T-helper 2 cell treated with Interferon-gamma antibody and Interleukin-4, amounts not matched to agents 5 μg/mL and 100 μg/mL, for 36 hours (primary cell): ENCODE data around the gene NBEA.

Experiments used
- DNase-seq: peaks from one replicate; pipeline ENCODE4 v3.0.0; 2021; ENCODE audit warnings: low spot score
- H3K27ac Mint-ChIP-seq: one replicate; pipeline ENCODE4 v1.8.0; 2021; ENCODE audit warnings: mild to moderate bottlenecking, mixed read lengths
- H3K27me3 Mint-ChIP-seq: one replicate; pipeline ENCODE4 v1.8.0; 2021; ENCODE audit warnings: low read depth, mixed read lengths
- H3K36me3 Mint-ChIP-seq: one replicate; pipeline ENCODE4 v1.8.0; 2021; ENCODE audit warnings: low read depth, mixed read lengths
- H3K4me1 Mint-ChIP-seq: one replicate; pipeline ENCODE4 v1.8.0; 2021; ENCODE audit warnings: low read depth, mixed read lengths
- H3K4me3 Mint-ChIP-seq: one replicate; pipeline ENCODE4 v1.8.0; 2022; ENCODE audit warnings: mild to moderate bottlenecking, moderate library complexity, mixed read lengths
- H3K9me3 Mint-ChIP-seq: one replicate; pipeline ENCODE4 v1.8.0; 2021; ENCODE audit warnings: mixed read lengths

Gene NBEA

DNA sequence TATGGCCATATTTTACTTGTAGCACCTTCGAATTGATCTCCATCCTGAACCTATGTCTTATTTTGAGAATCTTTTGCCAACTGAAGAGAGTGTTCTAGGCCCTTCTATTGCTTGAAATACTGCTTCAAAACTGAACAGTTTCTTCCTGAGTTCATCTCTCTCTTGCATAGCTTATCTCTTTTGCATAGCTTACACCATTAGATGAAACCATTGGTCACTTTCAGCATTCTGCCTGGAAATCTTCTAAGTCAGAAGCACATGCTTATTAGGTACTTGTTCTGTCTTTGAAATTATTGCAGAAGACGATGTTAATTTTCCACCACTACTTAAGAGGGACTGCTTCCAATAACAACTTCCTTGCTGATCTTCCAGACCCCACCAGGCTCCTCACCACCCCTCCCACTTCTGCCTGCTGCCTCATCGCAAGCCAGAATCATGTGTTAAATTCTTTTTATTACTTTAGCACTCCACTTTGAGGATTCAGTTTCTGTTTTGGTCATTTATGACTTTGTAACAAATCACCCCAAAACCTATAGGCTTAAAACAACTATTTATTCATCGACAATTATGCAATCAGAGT lies 656.8 kb downstream of the NBEA start:
- no peaks in the 10 kb centered on the region for H3K4me1 Mint-ChIP-seq
- H3K27me3 Mint-ChIP-seq = no peaks in the 10 kb centered on the region
- no peak overlapping the region for H3K4me3 Mint-ChIP-seq
- DNase-seq = no peak
- H3K9me3 Mint-ChIP-seq = no peaks in the 10 kb centered on the region
- no peaks in the 10 kb centered on the region for H3K36me3 Mint-ChIP-seq
- H3K27ac Mint-ChIP-seq = no peak overlapping the region

DNA sequence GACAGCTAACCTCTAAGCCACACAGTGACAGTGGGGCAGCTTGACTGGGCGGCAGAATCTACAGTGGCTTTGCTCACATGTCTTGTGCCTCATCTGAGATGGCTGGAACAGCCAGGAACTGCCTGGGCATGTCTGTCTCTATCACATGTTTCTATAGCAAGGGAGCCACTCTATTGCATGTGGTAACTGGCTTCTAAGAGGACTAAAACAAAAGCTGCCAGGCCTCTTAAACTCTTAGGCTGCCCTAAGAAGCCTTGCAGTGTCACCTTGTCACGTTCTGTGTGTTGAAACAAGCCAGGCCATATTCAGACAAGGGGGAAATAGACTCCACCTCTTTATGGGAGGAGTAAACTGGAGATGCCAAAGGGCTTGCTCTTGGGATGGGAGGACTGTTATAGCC lies 657.3 kb downstream of the NBEA start:
- H3K27ac Mint-ChIP-seq = no peak overlapping the region
- H3K9me3 Mint-ChIP-seq = no peaks in the 10 kb centered on the region
- H3K36me3 Mint-ChIP-seq = no peaks in the 10 kb centered on the region
- no peaks in the 10 kb centered on the region for H3K27me3 Mint-ChIP-seq
- no peak overlapping the region for H3K4me3 Mint-ChIP-seq
- no peak for DNase-seq
- no peaks in the 10 kb centered on the region for H3K4me1 Mint-ChIP-seq

DNA sequence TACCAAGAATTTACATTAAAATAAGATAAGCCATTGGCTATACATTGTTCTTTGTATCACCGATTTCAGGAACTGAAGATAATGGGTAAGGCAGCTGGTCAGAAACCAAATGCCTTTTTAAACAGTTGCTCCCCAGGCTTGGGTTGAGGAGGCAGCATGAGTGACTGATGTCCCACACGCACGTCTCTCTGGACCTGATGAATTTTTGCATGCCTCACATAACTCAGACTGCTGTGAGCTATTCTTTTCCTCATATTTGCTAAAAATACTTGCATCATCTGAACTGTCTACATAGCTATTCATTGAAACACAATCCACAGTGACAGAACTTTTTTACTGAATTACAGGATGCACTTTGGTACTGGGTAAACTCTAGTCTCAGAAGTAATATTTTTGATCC lies 658.1 kb downstream of the NBEA start:
- Mint-ChIP-seq H3K9me3 (no peaks in the 10 kb centered on the region), H3K4me3 (no peak overlapping the region), H3K36me3 (no peaks in the 10 kb centered on the region), H3K27me3 (no peaks in the 10 kb centered on the region), H3K27ac (no peak overlapping the region), H3K4me1 (no peaks in the 10 kb centered on the region)
- no peak for DNase-seq

DNA sequence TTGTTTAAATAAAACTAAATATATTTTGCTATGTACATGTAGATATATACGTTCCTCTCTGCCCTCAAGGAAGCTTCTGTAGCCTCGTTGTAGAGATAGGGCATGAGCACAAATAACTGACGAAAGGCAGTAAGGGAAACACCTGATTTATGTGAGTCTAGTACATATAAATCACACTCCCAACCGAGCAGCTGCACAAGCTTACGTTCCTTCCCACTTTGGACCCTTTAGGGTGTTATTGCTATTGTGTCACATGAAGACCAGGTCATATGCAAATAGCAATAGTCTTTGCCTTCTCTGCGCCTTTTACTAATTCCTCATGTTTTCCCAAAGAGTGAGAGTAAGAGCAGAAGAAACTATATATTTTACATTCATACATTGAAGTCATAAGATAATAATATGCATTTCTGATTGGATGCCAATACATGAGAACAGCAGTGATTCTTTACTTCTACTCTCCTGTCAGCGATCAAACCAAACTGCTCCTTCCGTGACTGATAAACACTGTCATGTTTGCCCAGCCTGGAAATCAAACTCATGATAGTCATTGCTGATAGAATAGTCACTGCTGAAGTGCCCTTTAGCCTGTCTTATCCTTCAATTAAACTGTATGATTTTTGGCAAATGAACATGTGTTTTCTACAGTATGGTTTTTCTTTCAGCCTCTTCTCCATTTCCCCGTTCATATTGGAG lies 661.7 kb downstream of the NBEA start:
- no peak for DNase-seq
- H3K4me3 Mint-ChIP-seq = no peak overlapping the region
- H3K27ac Mint-ChIP-seq = no peak overlapping the region
- H3K9me3 Mint-ChIP-seq = no peaks in the 10 kb centered on the region
- no peaks in the 10 kb centered on the region for H3K4me1 Mint-ChIP-seq
- H3K27me3 Mint-ChIP-seq = no peaks in the 10 kb centered on the region
- H3K36me3 Mint-ChIP-seq = no peaks in the 10 kb centered on the region

DNA sequence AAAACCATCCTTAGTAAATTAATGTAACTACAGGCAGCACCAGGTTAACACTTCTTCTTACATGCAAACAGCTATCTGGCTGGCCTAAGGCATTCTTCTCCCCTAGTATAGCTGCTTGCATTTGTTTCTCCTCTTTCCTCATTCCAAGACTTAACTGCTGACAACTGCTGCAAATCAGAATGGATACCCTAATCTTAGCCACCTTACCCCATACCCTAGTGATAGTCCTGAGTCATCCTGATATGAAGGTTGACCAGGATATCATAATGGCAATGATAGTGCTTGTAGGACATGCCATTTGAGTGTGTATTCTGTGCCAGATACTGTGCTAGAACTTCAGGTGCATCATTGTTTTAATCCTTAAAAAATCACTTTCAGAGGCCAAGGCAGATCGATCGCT lies 672.6 kb downstream of the NBEA start:
- H3K27me3 Mint-ChIP-seq = no peaks in the 10 kb centered on the region
- H3K4me1 Mint-ChIP-seq = no peaks in the 10 kb centered on the region
- H3K27ac Mint-ChIP-seq = no peak overlapping the region
- DNase-seq = no peak
- no peaks in the 10 kb centered on the region for H3K36me3 Mint-ChIP-seq
- no peak overlapping the region for H3K4me3 Mint-ChIP-seq
- no peaks in the 10 kb centered on the region for H3K9me3 Mint-ChIP-seq

DNA sequence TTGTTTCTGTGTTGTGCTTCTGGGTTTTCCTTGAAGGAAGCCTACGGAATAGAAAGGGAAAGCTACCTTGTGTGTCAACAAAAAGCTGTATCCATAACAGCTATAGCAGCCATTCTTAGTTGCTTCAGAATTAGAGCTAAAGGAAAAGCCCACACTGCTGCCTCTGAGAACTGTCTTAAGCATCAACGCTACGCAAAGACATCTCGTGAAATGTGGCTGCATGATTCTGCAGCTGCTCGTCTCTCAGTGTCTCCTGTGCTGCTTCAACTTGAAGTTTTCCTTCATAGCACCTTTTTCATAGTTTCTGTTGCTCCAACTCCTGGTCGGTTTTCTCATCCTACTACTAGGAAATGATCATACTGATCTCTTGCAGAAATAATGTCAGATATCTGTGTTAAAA lies 675.4 kb downstream of the NBEA start:
- DNase-seq = no peak
- no peaks in the 10 kb centered on the region for H3K4me1 Mint-ChIP-seq
- H3K9me3 Mint-ChIP-seq = no peaks in the 10 kb centered on the region
- H3K36me3 Mint-ChIP-seq = no peaks in the 10 kb centered on the region
- no peak overlapping the region for H3K4me3 Mint-ChIP-seq
- no peak overlapping the region for H3K27ac Mint-ChIP-seq
- H3K27me3 Mint-ChIP-seq = no peaks in the 10 kb centered on the region

DNA sequence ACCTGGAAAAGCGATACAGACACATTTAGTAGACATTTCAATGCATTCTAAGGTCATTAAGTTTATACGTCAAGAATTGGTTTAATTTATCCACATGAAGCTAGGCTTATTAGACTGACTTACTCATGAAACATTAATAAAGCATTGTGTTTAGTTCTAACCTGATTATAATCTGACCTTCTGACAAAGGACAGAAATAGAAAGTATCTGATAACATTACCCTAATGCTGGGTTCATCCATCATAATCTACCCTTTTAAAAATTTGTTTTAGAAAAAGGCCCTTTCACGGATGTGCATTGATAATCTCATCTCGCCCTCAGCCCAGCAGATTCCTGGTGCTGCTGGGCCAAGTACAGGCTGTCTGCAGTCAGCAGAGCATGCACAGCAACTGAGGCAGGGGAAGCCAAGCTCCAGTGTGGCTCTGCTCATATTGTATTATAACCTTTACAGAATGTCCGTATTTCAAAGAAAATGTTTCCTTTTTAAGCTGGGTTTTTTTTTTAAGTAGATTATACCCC lies 676.6 kb downstream of the NBEA start:
- Mint-ChIP-seq H3K36me3 (no peaks in the 10 kb centered on the region), H3K9me3 (no peaks in the 10 kb centered on the region), H3K4me3 (no peak overlapping the region), H3K4me1 (no peaks in the 10 kb centered on the region), H3K27me3 (no peaks in the 10 kb centered on the region), H3K27ac (no peak overlapping the region)
- no peak for DNase-seq

DNA sequence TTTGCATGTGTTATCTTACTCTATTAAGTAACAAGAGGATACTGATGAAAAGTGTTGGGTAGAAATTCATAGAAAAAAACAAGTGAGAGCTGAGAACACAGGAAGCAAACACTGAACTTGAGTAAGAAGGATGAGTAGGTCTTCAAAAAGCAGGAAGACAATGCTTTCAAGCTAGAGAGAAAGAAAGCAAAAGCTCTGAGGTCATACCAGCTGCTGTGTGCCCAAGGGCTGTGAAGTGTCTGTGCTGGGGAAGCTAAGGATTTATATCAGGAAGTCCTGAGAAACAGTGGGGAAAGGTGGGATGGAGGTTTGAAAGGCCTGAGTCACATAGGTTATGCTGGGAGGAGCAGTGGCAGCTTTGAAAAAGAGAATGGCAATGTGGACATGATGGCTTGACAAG lies 679.9 kb downstream of the NBEA start:
- Mint-ChIP-seq H3K27ac (no peak overlapping the region), H3K9me3 (no peaks in the 10 kb centered on the region), H3K27me3 (no peaks in the 10 kb centered on the region), H3K4me1 (no peaks in the 10 kb centered on the region), H3K36me3 (no peaks in the 10 kb centered on the region), H3K4me3 (no peak overlapping the region)
- DNase-seq = no peak

DNA sequence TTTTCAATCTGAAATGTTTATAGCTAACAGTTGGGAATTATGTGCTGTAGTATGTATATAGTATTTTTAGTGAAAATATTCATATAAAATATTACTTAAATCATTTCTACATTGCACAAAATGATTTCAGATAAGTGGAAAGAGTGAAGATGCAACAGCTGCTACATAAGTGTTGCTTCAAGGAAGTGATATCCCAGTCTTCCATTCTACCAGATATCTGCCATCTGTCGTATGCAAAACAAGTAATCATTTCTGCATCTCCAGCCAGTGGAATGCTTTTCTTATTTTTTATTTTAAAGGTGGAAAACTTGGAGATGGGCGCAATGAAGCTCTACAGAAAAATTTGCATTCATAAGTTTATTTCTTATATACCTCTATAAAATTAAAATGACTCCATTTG lies 687.0 kb downstream of the NBEA start:
- no peaks in the 10 kb centered on the region for H3K27me3 Mint-ChIP-seq
- no peaks in the 10 kb centered on the region for H3K4me1 Mint-ChIP-seq
- no peak for DNase-seq
- H3K36me3 Mint-ChIP-seq = no peaks in the 10 kb centered on the region
- H3K4me3 Mint-ChIP-seq = no peak overlapping the region
- H3K27ac Mint-ChIP-seq = no peak overlapping the region
- no peaks in the 10 kb centered on the region for H3K9me3 Mint-ChIP-seq

DNA sequence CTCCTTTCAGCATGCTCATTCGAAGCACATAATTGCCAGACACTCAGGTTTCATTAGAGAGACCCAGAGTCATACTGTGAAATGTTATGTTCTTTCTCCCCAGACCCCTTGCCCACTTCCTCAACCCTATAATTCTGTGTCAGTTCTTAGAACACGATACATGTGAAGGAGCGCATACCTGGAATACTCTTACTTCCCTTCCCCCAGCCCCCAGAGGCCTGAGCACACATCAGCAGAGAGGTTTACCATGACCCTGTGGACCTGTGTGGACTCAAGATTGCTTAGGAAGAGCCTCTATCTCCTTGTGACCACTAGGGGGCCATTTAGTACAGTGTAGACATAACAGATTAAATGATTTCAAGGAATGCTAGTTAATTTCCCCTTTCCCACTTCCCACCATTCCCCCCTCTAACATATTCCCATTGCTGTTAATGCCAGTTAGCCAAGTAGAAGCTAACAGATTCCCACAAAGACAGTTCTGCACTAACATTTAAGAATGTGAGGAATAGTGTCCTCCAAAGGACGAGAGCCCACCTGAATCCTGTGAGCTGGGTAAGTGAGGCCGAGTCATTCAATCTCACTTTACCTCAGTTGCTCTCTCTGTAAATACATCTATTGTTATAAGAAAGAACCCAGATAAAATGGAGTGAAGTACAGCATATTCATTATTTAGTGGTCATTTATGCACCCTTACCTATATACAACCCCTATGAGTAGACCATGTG lies 688.6 kb downstream of the NBEA start:
- H3K27ac Mint-ChIP-seq = no peak overlapping the region
- no peaks in the 10 kb centered on the region for H3K36me3 Mint-ChIP-seq
- H3K4me3 Mint-ChIP-seq = no peak overlapping the region
- H3K9me3 Mint-ChIP-seq = no peaks in the 10 kb centered on the region
- H3K27me3 Mint-ChIP-seq = no peaks in the 10 kb centered on the region
- no peak for DNase-seq
- H3K4me1 Mint-ChIP-seq = no peaks in the 10 kb centered on the region

DNA sequence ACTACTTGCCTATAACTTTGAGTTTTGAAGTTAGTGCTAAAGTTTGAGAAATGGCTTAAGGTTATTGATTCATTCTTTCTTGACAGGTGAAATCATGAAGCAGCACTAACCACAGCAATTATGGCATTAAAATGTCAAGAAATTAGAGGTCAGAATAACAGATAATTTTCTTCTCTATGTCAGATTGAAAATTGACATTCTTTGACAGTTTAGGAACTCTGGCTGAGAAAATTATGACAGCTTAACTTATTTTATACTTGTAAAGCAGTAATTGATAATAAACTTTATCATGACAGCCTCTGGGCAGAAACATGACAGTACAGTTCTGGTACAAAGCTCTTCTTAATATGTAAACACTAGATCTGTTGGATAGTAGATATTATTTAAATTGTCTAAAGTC lies 689.6 kb downstream of the NBEA start:
- Mint-ChIP-seq H3K4me1 (no peaks in the 10 kb centered on the region), H3K27ac (no peak overlapping the region), H3K9me3 (no peaks in the 10 kb centered on the region), H3K27me3 (no peaks in the 10 kb centered on the region), H3K4me3 (no peak overlapping the region), H3K36me3 (no peaks in the 10 kb centered on the region)
- no peak for DNase-seq

DNA sequence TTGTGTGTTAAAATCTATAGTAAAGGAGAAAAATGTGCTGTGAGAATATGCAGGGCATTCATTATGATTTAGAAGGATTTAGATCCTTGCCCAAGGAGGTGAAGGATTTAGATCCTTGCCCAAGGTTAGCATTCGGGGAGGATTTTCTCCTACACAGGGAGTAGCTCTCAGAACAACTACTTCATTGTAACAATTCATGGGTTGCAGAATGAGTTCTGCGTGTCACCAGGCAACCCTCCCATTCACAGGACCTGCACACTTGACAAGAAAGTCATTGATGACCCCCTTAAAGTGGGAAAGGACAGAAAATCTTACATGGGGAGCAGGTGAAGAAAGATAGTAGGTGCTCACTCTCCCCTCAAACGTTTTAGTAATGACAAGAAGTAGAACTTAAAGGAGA lies 701.6 kb downstream of the NBEA start:
- no peak for DNase-seq
- Mint-ChIP-seq H3K36me3 (no peaks in the 10 kb centered on the region), H3K9me3 (no peaks in the 10 kb centered on the region), H3K27me3 (no peaks in the 10 kb centered on the region), H3K4me1 (no peaks in the 10 kb centered on the region), H3K4me3 (no peak overlapping the region), H3K27ac (no peak overlapping the region)

DNA sequence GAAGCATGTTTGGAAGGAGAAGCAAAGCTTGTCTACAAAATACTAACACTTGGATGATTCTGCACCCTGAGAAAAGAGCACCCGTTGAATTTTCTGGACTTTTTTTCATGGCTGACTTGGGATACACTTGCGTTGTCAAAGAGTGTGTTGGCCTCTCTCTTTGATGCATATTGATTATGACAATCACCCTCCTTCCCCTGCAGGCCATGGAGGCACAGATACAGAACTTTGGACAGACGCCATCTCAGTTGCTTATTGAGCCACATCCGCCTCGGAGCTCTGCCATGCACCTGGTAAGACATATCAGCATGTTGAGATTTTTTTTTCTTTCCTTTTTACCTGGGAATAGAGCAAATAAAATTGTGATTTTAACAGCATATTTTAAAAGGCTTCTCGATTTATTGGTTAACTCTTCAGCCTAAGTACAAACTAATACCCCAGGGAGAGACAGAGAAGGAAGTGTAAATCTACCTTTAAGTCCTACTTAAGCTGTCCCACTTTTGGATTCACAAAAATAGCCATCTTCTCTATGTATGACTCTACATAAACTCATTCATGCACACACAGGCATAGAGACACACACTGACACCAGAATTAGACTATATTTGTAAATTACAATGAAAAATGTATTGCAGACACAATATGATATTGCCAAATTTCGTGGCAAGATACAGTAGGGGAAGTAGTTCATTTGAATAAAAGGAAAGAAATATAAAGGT lies 704.1 kb downstream of the NBEA start:
- Mint-ChIP-seq H3K27ac (no peak overlapping the region), H3K27me3 (no peaks in the 10 kb centered on the region), H3K36me3 (no peaks in the 10 kb centered on the region), H3K4me3 (no peak overlapping the region), H3K9me3 (no peaks in the 10 kb centered on the region), H3K4me1 (no peaks in the 10 kb centered on the region)
- DNase-seq = no peak

DNA sequence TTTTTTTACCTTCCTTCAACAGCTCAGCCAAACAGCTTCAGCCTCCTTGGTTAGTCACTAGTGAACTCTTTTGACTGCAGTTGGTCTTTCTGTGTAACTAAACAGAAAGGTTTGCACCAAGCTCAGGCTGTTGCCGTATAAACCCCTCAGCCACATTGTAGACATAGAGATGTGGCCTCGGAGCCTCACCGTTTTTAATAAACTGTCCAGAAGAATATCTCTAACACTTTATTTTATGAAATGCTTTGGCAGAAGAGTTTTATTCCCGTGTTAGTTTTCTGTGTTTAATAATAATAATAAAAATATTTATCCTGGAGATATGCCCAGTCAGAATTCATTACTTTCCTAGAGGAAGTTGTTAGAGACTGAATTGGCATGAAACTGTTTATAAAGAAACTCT lies 706.1 kb downstream of the NBEA start:
- Mint-ChIP-seq H3K27me3 (no peaks in the 10 kb centered on the region), H3K27ac (no peak overlapping the region), H3K36me3 (no peaks in the 10 kb centered on the region), H3K4me3 (no peak overlapping the region), H3K4me1 (no peaks in the 10 kb centered on the region), H3K9me3 (no peaks in the 10 kb centered on the region)
- DNase-seq = no peak
